Measurements from ENCODE around the gene MTCP1. TPM values are rescaled to one million over a fixed set of nuclear protein-coding genes. Genes with fewer than 3 reads are reported as not detected.

MTCP1 gene
- total RNA-seq, 1 experiment from 2014 or later, result 21.0 TPM

DNA sequence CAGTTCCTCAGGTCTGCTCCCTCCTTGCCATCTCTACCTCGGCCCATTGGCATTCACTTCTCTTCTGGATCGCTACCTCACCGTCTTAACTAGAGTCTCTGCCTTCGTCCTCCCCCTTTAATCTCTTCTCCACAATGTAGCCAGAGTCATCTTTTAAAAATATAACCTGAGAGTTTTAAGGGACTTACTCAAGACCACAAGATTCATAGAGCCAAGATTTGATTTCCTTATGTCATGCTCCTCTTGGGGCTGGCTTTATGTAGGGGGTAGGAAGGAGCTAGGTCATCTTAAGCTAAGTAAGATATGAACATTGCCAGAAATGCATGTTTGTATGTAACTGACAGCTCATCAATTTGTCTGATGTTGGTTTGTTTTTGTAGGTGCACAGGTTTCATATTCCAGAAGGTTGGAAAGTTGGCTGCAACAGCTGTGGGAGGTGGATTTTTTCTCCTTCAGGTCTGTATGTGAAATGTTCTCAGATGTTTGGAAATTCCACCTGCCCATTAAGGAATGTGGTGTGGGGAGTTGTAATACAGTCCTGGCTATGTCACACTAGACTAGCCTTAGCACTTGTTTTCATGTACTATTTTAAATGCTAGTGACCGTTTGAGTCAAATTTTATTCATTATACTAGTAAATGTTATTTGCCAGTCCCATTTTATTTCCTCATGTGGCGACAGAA, 24.7 kb downstream of the MTCP1 start:
- no peaks in the 10 kb centered on the region for H3K27me3 ChIP-seq (replicated peaks; ENCODE audit: insufficient read depth, low read depth, low read length, poor library complexity)
- no peaks in the 10 kb centered on the region for H3K9me3 ChIP-seq (ENCODE audit: low read depth, low read length, poor library complexity, severe bottlenecking)
- no peak overlapping the region for H3K27ac ChIP-seq (ENCODE audit: low read depth, low read length, poor library complexity, severe bottlenecking)
- no peaks in the 10 kb centered on the region for H3K36me3 ChIP-seq (ENCODE audit: insufficient read depth, low read length, poor library complexity, severe bottlenecking)
- no peak overlapping the region for H3K4me3 ChIP-seq (ENCODE audit: low read depth, low read length, poor library complexity, severe bottlenecking)
- BruUV-seq (replicated peaks), result no TSS peak
- ChIA-PET CTCF (no interaction called here), POLR2A (ENCODE audit: low non-redundant PET) (no interaction called here)
- intact Hi-C loops (cut with micrococcal nuclease; ENCODE audit: unreplicated experiment), result no loop called here
- TF ChIP-seq EZH2 (IDR thresholded peaks at IDR 0.05; ENCODE audit: borderline replicate concordance, low read depth, low read length, poor library complexity, severe bottlenecking), result no peak
- TF ChIP-seq, protein P1, sequence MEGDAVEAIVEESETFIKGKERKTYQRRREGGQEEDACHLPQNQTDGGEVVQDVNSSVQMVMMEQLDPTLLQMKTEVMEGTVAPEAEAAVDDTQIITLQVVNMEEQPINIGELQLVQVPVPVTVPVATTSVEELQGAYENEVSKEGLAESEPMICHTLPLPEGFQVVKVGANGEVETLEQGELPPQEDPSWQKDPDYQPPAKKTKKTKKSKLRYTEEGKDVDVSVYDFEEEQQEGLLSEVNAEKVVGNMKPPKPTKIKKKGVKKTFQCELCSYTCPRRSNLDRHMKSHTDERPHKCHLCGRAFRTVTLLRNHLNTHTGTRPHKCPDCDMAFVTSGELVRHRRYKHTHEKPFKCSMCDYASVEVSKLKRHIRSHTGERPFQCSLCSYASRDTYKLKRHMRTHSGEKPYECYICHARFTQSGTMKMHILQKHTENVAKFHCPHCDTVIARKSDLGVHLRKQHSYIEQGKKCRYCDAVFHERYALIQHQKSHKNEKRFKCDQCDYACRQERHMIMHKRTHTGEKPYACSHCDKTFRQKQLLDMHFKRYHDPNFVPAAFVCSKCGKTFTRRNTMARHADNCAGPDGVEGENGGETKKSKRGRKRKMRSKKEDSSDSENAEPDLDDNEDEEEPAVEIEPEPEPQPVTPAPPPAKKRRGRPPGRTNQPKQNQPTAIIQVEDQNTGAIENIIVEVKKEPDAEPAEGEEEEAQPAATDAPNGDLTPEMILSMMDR (conservative IDR thresholded peaks at IDR 0.05; ENCODE audit: low read depth, low read length), result no peak
- H3K4me1 ChIP-seq (ENCODE audit: insufficient read depth, low read length, poor library complexity, severe bottlenecking), result no peaks in the 10 kb centered on the region
- DNase-seq (ENCODE audit: low spot score), result no peak

DNA sequence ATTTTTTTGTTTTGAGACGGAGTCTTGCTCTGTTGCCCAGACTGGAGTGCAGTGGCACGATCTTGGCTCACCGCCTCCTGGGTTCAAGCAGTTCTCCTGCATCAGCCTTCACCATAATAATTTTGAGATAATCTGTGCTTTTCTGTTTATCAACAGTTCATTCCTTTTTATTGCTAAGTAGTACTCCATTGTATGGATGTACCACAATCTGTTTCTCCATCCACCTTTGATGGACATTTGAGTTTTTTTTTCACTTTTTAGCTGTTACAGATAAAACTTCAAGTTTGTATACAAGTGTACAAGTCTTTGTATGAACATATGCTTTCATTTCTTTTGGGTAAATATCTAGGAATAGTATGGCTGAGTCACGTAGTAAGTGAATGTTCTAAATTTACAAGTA, 35.2 kb downstream of the MTCP1 start:
- ChIA-PET CTCF (no interaction called here), POLR2A (ENCODE audit: low non-redundant PET) (interaction anchor here (0.6 kb wide), 1 partner anchor 70 kb away, joined by 3 read pairs; no protein-coding TSS in a partner anchor)
- no peaks in the 10 kb centered on the region for H3K27me3 ChIP-seq (replicated peaks; ENCODE audit: insufficient read depth, low read depth, low read length, poor library complexity)
- H3K27ac ChIP-seq (ENCODE audit: low read depth, low read length, poor library complexity, severe bottlenecking), result no peak overlapping the region
- H3K9me3 ChIP-seq (ENCODE audit: low read depth, low read length, poor library complexity, severe bottlenecking), result peaks cover 7% of the 10 kb centered on the region
- no peaks in the 10 kb centered on the region for H3K36me3 ChIP-seq (ENCODE audit: insufficient read depth, low read length, poor library complexity, severe bottlenecking)
- TF ChIP-seq, protein P1 (conservative IDR thresholded peaks at IDR 0.05; ENCODE audit: low read depth, low read length), result no peak
- TF ChIP-seq EZH2 (IDR thresholded peaks at IDR 0.05; ENCODE audit: borderline replicate concordance, low read depth, low read length, poor library complexity, severe bottlenecking), result no peak
- intact Hi-C loops (cut with micrococcal nuclease; ENCODE audit: unreplicated experiment), result no loop called here
- no TSS peak for BruUV-seq (replicated peaks)
- H3K4me3 ChIP-seq (ENCODE audit: low read depth, low read length, poor library complexity, severe bottlenecking), result no peak overlapping the region
- DNase-seq (ENCODE audit: low spot score), result no peak
- H3K4me1 ChIP-seq (ENCODE audit: insufficient read depth, low read length, poor library complexity, severe bottlenecking), result no peaks in the 10 kb centered on the region

DNA sequence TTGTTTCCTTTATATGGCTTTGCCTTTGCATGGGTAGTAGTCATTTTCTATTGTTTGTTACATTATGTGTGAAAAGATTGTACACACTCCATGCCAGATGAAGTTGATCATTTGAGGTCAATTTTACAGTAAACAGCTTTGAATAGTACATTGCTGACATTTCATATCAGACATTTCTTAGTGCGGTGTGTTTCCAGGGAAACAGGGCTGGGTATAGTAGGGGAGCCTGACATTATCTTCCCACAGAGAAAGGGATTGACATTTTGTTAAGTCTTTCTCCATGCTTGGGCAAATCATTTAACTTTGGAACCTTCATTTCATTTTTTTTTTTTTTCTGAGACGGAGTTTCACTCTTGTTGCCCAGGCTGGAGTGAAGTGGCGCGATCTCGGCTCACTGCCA, 39.3 kb downstream of the MTCP1 start:
- H3K27ac ChIP-seq (ENCODE audit: low read depth, low read length, poor library complexity, severe bottlenecking), result no peak overlapping the region
- POLR2A ChIA-PET (ENCODE audit: low non-redundant PET), result no interaction called here
- no TSS peak for BruUV-seq (replicated peaks)
- H3K9me3 ChIP-seq (ENCODE audit: low read depth, low read length, poor library complexity, severe bottlenecking), result peaks cover 7% of the 10 kb centered on the region
- no peaks in the 10 kb centered on the region for H3K27me3 ChIP-seq (replicated peaks; ENCODE audit: insufficient read depth, low read depth, low read length, poor library complexity)
- CTCF ChIA-PET, result no interaction called here
- H3K36me3 ChIP-seq (ENCODE audit: insufficient read depth, low read length, poor library complexity, severe bottlenecking), result no peaks in the 10 kb centered on the region
- DNase-seq (ENCODE audit: low spot score), result no peak
- no peak for TF ChIP-seq EZH2 (IDR thresholded peaks at IDR 0.05; ENCODE audit: borderline replicate concordance, low read depth, low read length, poor library complexity, severe bottlenecking)
- TF ChIP-seq, protein P1 (conservative IDR thresholded peaks at IDR 0.05; ENCODE audit: low read depth, low read length), result no peak
- H3K4me3 ChIP-seq (ENCODE audit: low read depth, low read length, poor library complexity, severe bottlenecking), result no peak overlapping the region
- peaks cover 4% of the 10 kb centered on the region for H3K4me1 ChIP-seq (ENCODE audit: insufficient read depth, low read length, poor library complexity, severe bottlenecking)
- intact Hi-C loops (cut with micrococcal nuclease; ENCODE audit: unreplicated experiment), result no loop called here
